DND-41 (cell line): Measurements from ENCODE around the gene UNC79.

Experiments
- CTCF ChIP-seq: IDR thresholded peaks from 2 replicates; pipeline ENCODE4 v1.5.1; 2012; ENCODE audit warnings: borderline replicate concordance, low read length, moderate library complexity, mild to moderate bottlenecking; ENCODE audit not compliant: poor library complexity, severe bottlenecking; ENCODE audit errors: extremely low read depth
- EZH2 ChIP-seq: IDR thresholded peaks from 3 replicates; pipeline ENCODE4 v1.6.1; 2012; ENCODE audit warnings: borderline replicate concordance, low read depth, mild to moderate bottlenecking, moderate library complexity, low read length, inconsistent platforms; ENCODE audit not compliant: severe bottlenecking

- TF ChIP-seq CTCF (no peak), EZH2 (no peak)
These were observed 198.9 kb downstream of the UNC79 start for GRCh38 chr14:93629643-93630042.
